ENCODE measurements around the gene GTPBP8. TPM values are rescaled to one million over a fixed set of nuclear protein-coding genes. Genes with fewer than 3 reads are reported as not detected.
"Not testable (repeated sequence)": the region's sequence is repeated elsewhere in the genome, so short reads cannot be mapped to it uniquely, and the experiment has no call there.

The GTPBP8 gene
- total and polyA plus RNA-seq, 12 donors: 4.5 to 39.6 (median 18.1) TPM

DNA sequence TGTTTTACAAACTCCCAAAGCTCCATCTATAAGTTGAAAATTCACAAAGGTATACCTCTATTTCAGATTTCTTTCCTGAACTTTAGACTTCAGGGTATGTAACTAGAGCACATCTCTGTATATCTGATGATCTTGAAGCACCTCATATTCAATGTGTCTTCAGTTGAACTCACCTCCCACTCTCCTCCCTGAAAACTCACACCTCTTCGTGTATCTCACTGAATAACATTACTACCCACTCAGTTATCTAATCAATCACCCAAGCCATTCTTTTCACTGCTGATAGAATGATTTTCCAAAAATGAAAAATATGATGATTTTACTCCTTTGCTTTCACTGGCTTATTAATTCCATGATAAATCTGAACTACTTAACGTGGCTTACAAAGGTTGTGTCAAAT lies 52.9 kb downstream of the GTPBP8 start:
- Histone ChIP-seq H3K9me3 (replicated peaks in 1 of 3) (no peaks in the 10 kb centered on the region), H3K4me1 (replicated peaks in 1 of 2) (no peaks in the 10 kb centered on the region), H3K27ac (no peak overlapping the region), H3K4me3 (no peak overlapping the region), H3K27me3 (no peaks in the 10 kb centered on the region), H3K36me3 (replicated peaks in 1 of 2) (no peaks in the 10 kb centered on the region)
- WGBS, 4 donors: 78 to 85% (median 80%) methylated on average over 2 of the region's 2 CpGs
- no peak for DNase-seq
- TF ChIP-seq POLR2A (IDR thresholded peaks at IDR 0.05): no peak
- TF ChIP-seq, protein P1, sequence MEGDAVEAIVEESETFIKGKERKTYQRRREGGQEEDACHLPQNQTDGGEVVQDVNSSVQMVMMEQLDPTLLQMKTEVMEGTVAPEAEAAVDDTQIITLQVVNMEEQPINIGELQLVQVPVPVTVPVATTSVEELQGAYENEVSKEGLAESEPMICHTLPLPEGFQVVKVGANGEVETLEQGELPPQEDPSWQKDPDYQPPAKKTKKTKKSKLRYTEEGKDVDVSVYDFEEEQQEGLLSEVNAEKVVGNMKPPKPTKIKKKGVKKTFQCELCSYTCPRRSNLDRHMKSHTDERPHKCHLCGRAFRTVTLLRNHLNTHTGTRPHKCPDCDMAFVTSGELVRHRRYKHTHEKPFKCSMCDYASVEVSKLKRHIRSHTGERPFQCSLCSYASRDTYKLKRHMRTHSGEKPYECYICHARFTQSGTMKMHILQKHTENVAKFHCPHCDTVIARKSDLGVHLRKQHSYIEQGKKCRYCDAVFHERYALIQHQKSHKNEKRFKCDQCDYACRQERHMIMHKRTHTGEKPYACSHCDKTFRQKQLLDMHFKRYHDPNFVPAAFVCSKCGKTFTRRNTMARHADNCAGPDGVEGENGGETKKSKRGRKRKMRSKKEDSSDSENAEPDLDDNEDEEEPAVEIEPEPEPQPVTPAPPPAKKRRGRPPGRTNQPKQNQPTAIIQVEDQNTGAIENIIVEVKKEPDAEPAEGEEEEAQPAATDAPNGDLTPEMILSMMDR (IDR thresholded peaks at IDR 0.05): no peak
- intact Hi-C loops (cut with DNase I): loop anchor here in 1 of 2 donors (5.0 kb wide), 1 partner anchor 239 kb away; no protein-coding TSS in a partner anchor

DNA sequence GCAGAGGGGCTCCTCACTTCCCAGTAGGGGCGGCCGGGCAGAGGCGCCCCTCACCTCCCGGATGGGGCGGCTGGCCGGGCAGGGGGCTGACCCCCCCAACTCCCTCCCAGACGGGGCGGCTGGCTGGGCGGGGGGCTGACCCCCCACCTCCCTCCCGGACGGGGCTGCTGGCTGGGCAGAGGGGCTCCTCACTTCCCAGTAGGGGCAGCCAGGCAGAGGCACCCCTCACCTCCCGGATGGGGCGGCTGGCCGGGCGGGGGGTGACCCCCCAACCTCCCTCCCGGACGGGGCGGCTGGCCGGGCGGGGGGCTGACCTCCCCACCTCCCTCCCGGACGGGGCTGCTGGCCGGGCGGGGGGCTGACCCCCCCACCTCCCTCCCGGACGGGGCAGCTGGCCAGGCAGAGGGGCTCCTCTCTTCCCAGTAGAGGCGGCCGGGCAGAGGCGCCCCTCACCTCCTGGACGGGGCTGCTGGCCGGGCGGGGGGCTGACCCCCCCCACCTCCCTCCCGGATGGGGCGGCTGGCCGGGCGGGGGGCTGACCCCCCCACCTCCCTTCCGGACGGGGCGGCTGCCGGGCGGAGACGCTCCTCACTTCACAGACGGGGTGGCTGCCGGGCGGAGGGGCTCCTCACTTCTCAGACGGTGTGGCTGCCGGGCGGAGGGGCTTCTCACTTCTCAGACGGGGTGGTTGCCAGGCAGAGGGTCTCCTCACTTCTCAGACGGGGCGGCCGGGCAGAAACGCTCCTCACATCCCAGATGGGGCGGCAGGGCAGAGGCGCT lies 55.6 kb downstream of the GTPBP8 start:
- H3K27ac ChIP-seq; H3K9me3 ChIP-seq (replicated peaks in 1 of 3); H3K4me3 ChIP-seq; H3K4me1 ChIP-seq (replicated peaks in 1 of 2); DNase-seq; H3K27me3 ChIP-seq; intact Hi-C loops (cut with DNase I); H3K36me3 ChIP-seq (replicated peaks in 1 of 2): not testable (repeated sequence)
- WGBS, 4 donors: 91 to 92% methylated on average over 30 to 52 of the region's 55 CpGs; no CpG with 5 or more reads in 2 of the 4 donors

DNA sequence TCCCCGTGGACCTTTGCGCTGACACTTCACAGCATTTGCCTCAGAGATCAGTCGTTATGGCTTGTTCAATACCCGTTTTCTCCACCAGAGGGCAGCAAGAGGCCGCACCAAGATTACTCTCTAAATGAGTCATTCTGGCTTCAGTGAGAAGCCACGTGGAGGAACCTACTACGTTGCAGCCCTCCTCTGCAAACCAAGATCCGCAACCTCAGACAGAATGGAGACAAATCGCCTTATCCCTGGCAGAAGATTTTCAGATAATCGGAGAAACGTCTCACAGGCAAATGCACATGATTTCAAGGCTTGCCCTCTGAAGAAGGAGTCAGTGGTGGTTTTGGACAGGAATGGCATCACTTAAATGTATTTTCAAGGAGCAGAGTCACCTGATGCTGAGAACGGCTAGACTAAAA lies 60.5 kb downstream of the GTPBP8 start:
- DNase-seq: peak; percentile 77 to 97 (median 86)
- 2 to 4% (median 2%) methylated on average over 12 of the region's 12 CpGs for WGBS, 4 donors
- no peak overlapping the region for H3K27ac ChIP-seq
- peak overlapping the region in 1 of 4 donors; percentile 20 for H3K4me3 ChIP-seq
- H3K4me1 ChIP-seq (replicated peaks in 1 of 2): peaks cover 0 to 8% of the 10 kb centered on the region in 2 donors
- H3K36me3 ChIP-seq (replicated peaks in 1 of 2): no peaks in the 10 kb centered on the region
- TF ChIP-seq, protein P1 (IDR thresholded peaks at IDR 0.05): peak; percentile 90 to 98 (median 96)
- TF ChIP-seq POLR2A (IDR thresholded peaks at IDR 0.05): no peak
- no peaks in the 10 kb centered on the region for H3K27me3 ChIP-seq
- intact Hi-C loops (cut with DNase I): loop anchor here in 1 of 2 donors (5.0 to 10.0 kb wide), 2 partner anchors 83 to 236 kb away; no protein-coding TSS in a partner anchor
- H3K9me3 ChIP-seq (replicated peaks in 1 of 3): no peaks in the 10 kb centered on the region

Other genes starting within 250 kb of the GTPBP8 start
- not detected for gene CD200R1L, start 144.1 kb upstream of the GTPBP8 start, total RNA-seq
- not detected for gene CD200R1L, start 144.1 kb upstream of the GTPBP8 start, polyA plus RNA-seq
- gene CD200R1, start 15.9 kb upstream of the GTPBP8 start, total RNA-seq: 10 to 100 TPM in 1 of 9 donors, 1 to 10 TPM in 7, under 1 TPM in 1; 0.94 to 11.0 (median 2.2) TPM
- under 1 TPM; 0.24 to 0.38 (median 0.34) TPM for gene CD200R1, start 15.9 kb upstream of the GTPBP8 start, polyA plus RNA-seq
- gene BOC, start 220.6 kb downstream of the GTPBP8 start, total RNA-seq: 10 to 100 TPM in 4 of 9 donors, 1 to 10 TPM in 5; 6.1 to 22.3 (median 9.7) TPM
- gene BOC, start 220.6 kb downstream of the GTPBP8 start, polyA plus RNA-seq: 10 to 100 TPM in 1 of 3 donors, 1 to 10 TPM in 2; 1.9 to 10.2 (median 9.3) TPM

Measured in adrenal gland (tissue), 12 donors.